K562 (cell line): ENCODE measurements around the gene PRRC2B. TPM values are rescaled to one million over a fixed set of nuclear protein-coding genes. Genes with fewer than 3 reads are reported as not detected.
A peak's percentile ranks its signal among the peaks of the same experiment; 100 is the strongest.

ENCODE experiments used
- ATAC-seq: fragments of 200-7000 bp; cut with Tn5 transposase; 3 replicates; pipeline ENCODE4 v1.9.1; 2020; ENCODE audit warnings: moderate library complexity
- BruUV-seq: library from RNA; stranded (reverse); fragments of 400-500 nt; replicated peaks from 2 replicates; lab custom pipeline; 2021; lab: Mats Ljungman, UMichigan
- CTCF ChIA-PET: fragments of 300-600 bp; formaldehyde crosslinking; extraction: SDS; loops from one replicate; lab custom pipeline; 2021; ENCODE audit warnings: low intra/inter-chr PET ratio; lab: Yijun Ruan, JAX
- POLR2A ChIA-PET: fragments of 300-600, 350-650 bp; sonication (Branson Sonifier 250); formaldehyde crosslinking; extraction: SDS; loops from one replicate; lab custom pipeline; 2021; ENCODE audit warnings: antibody characterized with exemption, inconsistent platforms; lab: Yijun Ruan, JAX
- DNase-seq, 4 experiments: peaks; one replicate each; pipeline versions ENCODE4 v3.0.0 to v3.0.0-alpha.2; 2011 to 2018; ENCODE audit warnings: low spot score in 3 of 4, mixed read lengths in 3 of 4; ENCODE audit errors: extremely low read depth in 1 of 4
- FAIRE-seq: peaks from 2 replicates; lab custom pipeline; 2011; peaks lifted over from hg19 to GRCh38; lab: Jason Lieb, UNC
- H2AFZ ChIP-seq: 2 replicates; pipeline ENCODE4 v1.6.0; 2011; ENCODE audit warnings: low read depth, low read length, control low read depth, inconsistent platforms
- H3K27ac ChIP-seq: fragments of 200-600 bp; 3 replicates; pipeline ENCODE4 v1.8.0; 2011; ENCODE audit warnings: low read depth, mild to moderate bottlenecking, control low read depth, inconsistent platforms, low read length, moderate library complexity, mixed read lengths; ENCODE audit errors: extremely low read depth
- H3K27me3 ChIP-seq, 2 experiments: fragments of 300-600 bp in 1 of 2; 2 replicates in 1 of 2; 3 replicates in 1 of 2; pipeline versions ENCODE4 v1.6.0 to v1.8.0; 2011; ENCODE audit warnings: inconsistent platforms in 2 of 2, low read length in 2 of 2, mild to moderate bottlenecking in 1 of 2, mixed read lengths in 1 of 2, moderate library complexity in 1 of 2; ENCODE audit not compliant: control insufficient read depth in 2 of 2, insufficient read depth in 2 of 2
- H3K36me3 ChIP-seq: fragments of 300-600 bp; 3 replicates; pipeline ENCODE4 v1.8.0; 2011; ENCODE audit warnings: mild to moderate bottlenecking, low read length, inconsistent platforms; ENCODE audit not compliant: control insufficient read depth, insufficient read depth
- H3K4me1 ChIP-seq, 2 experiments: fragments of 200-600 bp in 1 of 2; replicated peaks in 1 of 2; 2 replicates in 1 of 2; 3 replicates in 1 of 2; pipeline versions ENCODE4 v1.5.1 to v1.8.0; 2011; ENCODE audit warnings: inconsistent platforms in 2 of 2, low read length in 2 of 2, mild to moderate bottlenecking in 1 of 2, mixed read lengths in 1 of 2, moderate library complexity in 1 of 2; ENCODE audit not compliant: control insufficient read depth in 2 of 2, insufficient read depth in 2 of 2
- H3K4me2 ChIP-seq: 2 replicates; pipeline ENCODE4 v1.6.1; 2011; ENCODE audit warnings: low read length, control low read depth, inconsistent platforms, mixed read lengths; ENCODE audit not compliant: insufficient read depth
- H3K4me3 ChIP-seq: fragments of 200-600 bp; sonication (generic), shearing (Covaris generic); 2 replicates; pipeline ENCODE4 v1.5.1; 2016; ENCODE audit warnings: control low read depth, inconsistent platforms
- H3K79me2 ChIP-seq: fragments of 200-600 bp; 3 replicates; pipeline ENCODE4 v1.8.0; 2011; ENCODE audit warnings: low read length, inconsistent platforms; ENCODE audit not compliant: control insufficient read depth, insufficient read depth
- H3K9ac ChIP-seq, 2 experiments: 2 replicates each; pipeline versions ENCODE4 v1.6.0 to v1.6.1; 2011; ENCODE audit warnings: low read depth in 2 of 2, low read length in 2 of 2, control low read depth in 1 of 2, inconsistent platforms in 1 of 2, mild to moderate bottlenecking in 1 of 2, mixed read lengths in 1 of 2; ENCODE audit not compliant: insufficient read depth in 1 of 2
- H3K9me1 ChIP-seq: one replicate; pipeline ENCODE4 v1.6.0; 2011; ENCODE audit warnings: inconsistent platforms, mild to moderate bottlenecking, low read length, moderate library complexity; ENCODE audit not compliant: control insufficient read depth, insufficient read depth
- H3K9me3 ChIP-seq: replicated peaks from 2 replicates; pipeline ENCODE4 v1.5.1; 2011; ENCODE audit warnings: low read depth, low read length, inconsistent platforms; ENCODE audit not compliant: control insufficient read depth, insufficient read depth
- H4K20me1 ChIP-seq: replicated peaks from 2 replicates; pipeline ENCODE4 v1.6.1; 2011; ENCODE audit warnings: low read length, inconsistent platforms, mixed read lengths; ENCODE audit not compliant: control insufficient read depth, insufficient read depth
- ATF1 ChIP-seq, 2 experiments: fragments of 450-650 bp in 1 of 2; IDR thresholded peaks; 2 replicates each; pipeline ENCODE4 v1.6.1; 2016; ENCODE audit warnings: missing compliant biosample characterization in 1 of 2, missing genetic modification characterization in 1 of 2
- BCOR ChIP-seq: fragments of 450-650 bp; IDR thresholded peaks from 2 replicates; pipeline ENCODE4 v1.6.1; 2016
- EGR1 ChIP-seq: fragments of 450-650 bp; conservative IDR thresholded peaks from 2 replicates; pipeline ENCODE4 v1.6.1; 2017; ENCODE audit warnings: mild to moderate bottlenecking
- KAT8 ChIP-seq: fragments of 450-650 bp; IDR thresholded peaks from 2 replicates; pipeline ENCODE4 v1.6.1; 2016; ENCODE audit warnings: low read depth, mild to moderate bottlenecking
- SAFB ChIP-seq: fragments of 200-400 bp; formaldehyde crosslinking; IDR thresholded peaks from 2 replicates; pipeline ENCODE4 v1.6.1; 2017; ENCODE audit warnings: low read depth, low read length, borderline replicate concordance
- SMAD4 ChIP-seq: fragments of 250-450 bp; sonication (Bioruptor Pico); conservative IDR thresholded peaks from 2 replicates; pipeline ENCODE4 v1.8.0; 2021; ENCODE audit warnings: inconsistent platforms, mild to moderate bottlenecking, moderate library complexity
- SP2 ChIP-seq: IDR thresholded peaks from 2 replicates; pipeline ENCODE4 v1.6.1; 2011; ENCODE audit warnings: mild to moderate bottlenecking, low read depth, low read length, moderate library complexity; ENCODE audit not compliant: poor library complexity, severe bottlenecking; ENCODE audit errors: extremely low read depth
- TEAD2 ChIP-seq: fragments of 450-650 bp; IDR thresholded peaks from 2 replicates; pipeline ENCODE4 v1.6.1; 2016; ENCODE audit warnings: missing genetic modification characterization, control low read depth, missing compliant biosample characterization
- ZBTB33 ChIP-seq: sonication (generic); formaldehyde crosslinking; IDR thresholded peaks from 2 replicates; pipeline ENCODE4 v1.8.1; 2023; ENCODE audit warnings: mild to moderate bottlenecking, missing genetic modification reagents
- ZNF239 ChIP-seq: fragments of 250-450 bp; sonication (Bioruptor Pico); IDR thresholded peaks from 2 replicates; pipeline ENCODE4 v1.4.0; 2020; ENCODE audit warnings: mild to moderate bottlenecking
- ZNF57 ChIP-seq: fragments of 450-650 bp; formaldehyde crosslinking; IDR thresholded peaks from 2 replicates; pipeline ENCODE4 v1.4.0; 2020; ENCODE audit warnings: mild to moderate bottlenecking, moderate library complexity
- WGBS: fragments of 100-300 bp; shearing (Covaris generic); methylation state at CpG from one replicate; pipeline ENCODE4 v1.1.6; 2016; ENCODE audit warnings: low coverage, mixed read lengths; ENCODE audit not compliant: insufficient coverage; ENCODE audit errors: missing lambda C conversion rate; 5-methylcytosine and 5-hydroxymethylcytosine counted together
- in situ Hi-C: fragments of 300-500 bp; cut with MboI; formaldehyde crosslinking; loops from 4 replicates; pipeline ENCODE4 v1.15.0; 2018; ENCODE audit warnings: inconsistent platforms, mixed read lengths
- intact Hi-C: fragments of 100-400 bp; cut with micrococcal nuclease; formaldehyde crosslinking; loops from 2 replicates; pipeline ENCODE4 v1.14.2; 2022
- polyA plus RNA-seq, 8 experiments: library from polyadenylated mRNA; depleted of rRNA in 4 of 8; stranded (reverse) in 5 of 8; unstranded in 3 of 8; fragments of >200 nt; fragmentation: Nextera tagmentation in 2 of 8; fragmentation: Illumina TruSeq in 1 of 8; extraction: Ambion mirVana in 2 of 8; extraction: Trizol in 1 of 8; gene quantifications; 2 replicates each; pipeline versions ENCODE4 v1.2.1 to v1.2.3, GENCODE V29; 2011 to 2014; ENCODE audit warnings: inconsistent platforms in 1 of 8, missing spikeins in 1 of 8
- total RNA-seq, 7 experiments: library from RNA; depleted of rRNA in 6 of 7; stranded (reverse); fragments of >200 nt in 6 of 7; fragmentation: Illumina TruSeq in 2 of 7; extraction: Trizol in 2 of 7; gene quantifications; 2 replicates each; pipeline versions ENCODE4 v1.2.1 to v1.2.3, GENCODE V29; 2011 to 2021; ENCODE audit warnings: low replicate concordance in 1 of 7

PRRC2B gene
- total and polyA plus RNA-seq, 9 of the 15 experiments (the other 6 are each of a cell fraction or from before 2014, with no cell fraction given), result 0.34 to 125 (median 30.9) TPM

GRCh38 chr9:131436865-131437271 lies 43.0 kb downstream of the PRRC2B start:
- no peaks in the 10 kb centered on the region for H3K9me3 ChIP-seq
- no peak overlapping the region for H2AFZ ChIP-seq
- H3K9me1 ChIP-seq, result no peaks in the 10 kb centered on the region
- DNase-seq, result no peak
- no peak for FAIRE-seq
- intact Hi-C loops, result no loop called here
- whole genome bisulfite sequencing, result 89% methylated on average over 8 of the region's 8 CpGs
- H3K27ac ChIP-seq, result no peak overlapping the region
- no peak overlapping the region for H3K9ac ChIP-seq
- no peak for ATAC-seq
- H3K79me2 ChIP-seq, result peaks cover 13% of the 10 kb centered on the region
- H3K27me3 ChIP-seq, result no peaks in the 10 kb centered on the region
- no TSS peak for BruUV-seq
- no peak overlapping the region for H3K4me3 ChIP-seq
- no peaks in the 10 kb centered on the region; the same call in 1 of the 2 replicates for H4K20me1 ChIP-seq
- TF ChIP-seq BCOR (no peak), ZNF239 (CRISPR knock-in tag) (peak; percentile 74)
- peaks cover 98% of the 10 kb centered on the region for H3K36me3 ChIP-seq
- POLR2A ChIA-PET, result interaction anchor here (0.5 to 3.8 kb wide), 5 partner anchors 9 to 81 kb away, joined by 3 to 18 read pairs (median 3); no protein-coding TSS in a partner anchor
- in situ Hi-C loops, result no loop called here
- CTCF ChIA-PET, result no interaction called here
- no peak overlapping the region for H3K4me2 ChIP-seq
- 0 out of 5 replicates have a peak, but pooled peaks cover 0 to 2% of the 10 kb centered on the region in 2 experiments for H3K4me1 ChIP-seq

- H3K9me3 ChIP-seq, result no peaks in the 10 kb centered on the region
- ATAC-seq (no peak), FAIRE-seq (no peak), DNase-seq (no peak)
- no peak overlapping the region; a peak in 1 of 4 replicates for H3K9ac ChIP-seq
- BruUV-seq, result no TSS peak
- H3K9me1 ChIP-seq, result no peaks in the 10 kb centered on the region
- H3K27ac ChIP-seq, result no peak overlapping the region
- ChIA-PET CTCF (no interaction called here), POLR2A (interaction anchor here (0.8 to 3.8 kb wide), 7 partner anchors 10 to 43 kb away, joined by 3 to 18 read pairs (median 4); no protein-coding TSS in a partner anchor)
- no peaks in the 10 kb centered on the region for H4K20me1 ChIP-seq
- H3K79me2 ChIP-seq, result peaks cover 6% of the 10 kb centered on the region; the same call in 2 of the 3 replicates
- no peak overlapping the region for H3K4me3 ChIP-seq
- TF ChIP-seq SP2 (no peak), ZNF57 (CRISPR knock-in tag) (no peak), ZBTB33 (CRISPR knock-in tag) (no peak), EGR1 (no peak), KAT8 (no peak), TEAD2 (tag) (no peak), SMAD4 (no peak), SAFB (no peak), ATF1 (CRISPR knock-in tag; IDR thresholded peaks at IDR 0.05) (no peak), ATF1 (tag; IDR thresholded peaks at IDR 0.05) (no peak)
- no peak overlapping the region for H2AFZ ChIP-seq
- in situ Hi-C loops (no loop called here), intact Hi-C loops (no loop called here)
- 92% methylated on average over 7 of the region's 7 CpGs for WGBS
- H3K27me3 ChIP-seq, result no peaks in the 10 kb centered on the region
- no peak overlapping the region for H3K4me2 ChIP-seq
- H3K36me3 ChIP-seq, result peaks cover 95% of the 10 kb centered on the region
- 0 out of 5 replicates have a peak, but pooled peaks cover 0 to 2% of the 10 kb centered on the region in 2 experiments for H3K4me1 ChIP-seq
These were observed 44.3 kb downstream of the PRRC2B start for GRCh38 chr9:131438190-131438589.
